ENCODE measurements around the gene CD109.

CD109 gene

GRCh38 chr6:73870907-73871306, 174.9 kb downstream of the CD109 start:
- DNase-seq: no peak

GRCh38 chr6:73873081-73873480, 177.1 kb downstream of the CD109 start:
- DNase-seq: no peak
